GM06990 (cell line): ENCODE measurements around the gene ZFP14.
A peak's percentile ranks its signal among the peaks of the same experiment; 100 is the strongest.

ENCODE experiments used
- DNase-seq: peaks from one replicate; pipeline ENCODE4 v3.0.0-alpha.2; 2011; ENCODE audit not compliant: insufficient read length; ENCODE audit errors: extremely low read depth
- H3K27me3 ChIP-seq: replicated peaks from 2 replicates; pipeline ENCODE4 v1.6.0; 2011; ENCODE audit warnings: low read length; ENCODE audit not compliant: control insufficient read depth, insufficient read depth
- H3K36me3 ChIP-seq: 2 replicates; pipeline ENCODE4 v1.5.1; 2011; ENCODE audit warnings: low read length; ENCODE audit not compliant: control insufficient read depth, insufficient read depth
- H3K4me3 ChIP-seq: replicated peaks from 2 replicates; pipeline ENCODE4 v1.5.1; 2011; ENCODE audit warnings: low read depth, mild to moderate bottlenecking, control low read depth, low read length
- CTCF ChIP-seq: IDR thresholded peaks from 2 replicates; pipeline ENCODE4 v1.5.1; 2011; ENCODE audit warnings: low read length, control low read depth, mild to moderate bottlenecking, inconsistent platforms; ENCODE audit not compliant: insufficient read depth, poor library complexity, severe bottlenecking

ZFP14 gene

GRCh38 chr19:36417752-36418286 lies 38.8 kb upstream of the ZFP14 start:
- H3K4me3 ChIP-seq: peak overlapping the region; percentile 89
- TF ChIP-seq CTCF: no peak
- H3K27me3 ChIP-seq: no peaks in the 10 kb centered on the region
- no peaks in the 10 kb centered on the region for H3K36me3 ChIP-seq
- DNase-seq: no peak

- H3K36me3 ChIP-seq: peaks cover 15% of the 10 kb centered on the region
- DNase-seq: no peak
Observed at GRCh38 chr19:36409841-36410240, 30.8 kb upstream of the ZFP14 start.

GRCh38 chr19:36408101-36408500 lies 29.1 kb upstream of the ZFP14 start:
- no peaks in the 10 kb centered on the region for H3K27me3 ChIP-seq
- no peak for TF ChIP-seq CTCF
- DNase-seq: no peak
- peaks cover 20% of the 10 kb centered on the region for H3K36me3 ChIP-seq
- H3K4me3 ChIP-seq: no peak overlapping the region

More at GRCh38 chr19:36409841-36410240, 30.8 kb upstream of the ZFP14 start:
- H3K27me3 ChIP-seq: no peaks in the 10 kb centered on the region
- no peak overlapping the region for H3K4me3 ChIP-seq
- TF ChIP-seq CTCF: no peak

GRCh38 chr19:36404498-36404897 lies 25.5 kb upstream of the ZFP14 start:
- no peak for TF ChIP-seq CTCF
- DNase-seq: no peak
- Histone ChIP-seq H3K27me3 (no peaks in the 10 kb centered on the region), H3K4me3 (no peak overlapping the region), H3K36me3 (peaks cover 18% of the 10 kb centered on the region)

GRCh38 chr19:36401475-36401874 lies 22.5 kb upstream of the ZFP14 start:
- TF ChIP-seq CTCF: no peak
- H3K36me3 ChIP-seq: peaks cover 15% of the 10 kb centered on the region
- DNase-seq: no peak
- no peaks in the 10 kb centered on the region for H3K27me3 ChIP-seq
- no peak overlapping the region for H3K4me3 ChIP-seq

GRCh38 chr19:36398571-36398970 lies 19.6 kb upstream of the ZFP14 start:
- DNase-seq: no peak
- Histone ChIP-seq H3K27me3 (no peaks in the 10 kb centered on the region), H3K4me3 (no peak overlapping the region), H3K36me3 (peaks cover 8% of the 10 kb centered on the region)
- no peak for TF ChIP-seq CTCF
